IMR-90 (cell line): ENCODE results near the gene RNF223. TPM values are rescaled to one million over a fixed set of nuclear protein-coding genes. Genes with fewer than 3 reads are reported as not detected.

Experiments used
- ATAC-seq: fragments of 200-7000 bp; cut with Tn5 transposase; 2 replicates; pipeline ENCODE4 v1.9.1; 2020; ENCODE audit warnings: low read depth, mild to moderate bottlenecking, moderate library complexity
- BruUV-seq: library from RNA; stranded (reverse); fragments of 400-500 nt; replicated peaks from 2 replicates; lab custom pipeline; 2021; lab: Mats Ljungman, UMichigan
- CTCF ChIA-PET: fragments of 300-600 bp; formaldehyde crosslinking; extraction: SDS; loops from one replicate; lab custom pipeline; 2021; ENCODE audit warnings: antibody characterized with exemption; lab: Yijun Ruan, JAX
- POLR2A ChIA-PET: fragments of 300-600 bp; sonication (Branson Sonifier 250); formaldehyde crosslinking; loops from one replicate; lab custom pipeline; 2022; ENCODE audit warnings: antibody characterized with exemption; ENCODE audit not compliant: unreplicated experiment; lab: Charles Lee
- DNase-seq: peaks from one replicate; pipeline ENCODE4 v3.0.0; 2013
- H2AFZ ChIP-seq: replicated peaks from 2 replicates; pipeline ENCODE3; 2013; ENCODE audit warnings: low read length, mild to moderate bottlenecking; ENCODE audit not compliant: poor library complexity
- H2AK5ac ChIP-seq: 2 replicates; pipeline ENCODE4 v1.6.1; 2013; ENCODE audit warnings: low read depth, low read length, inconsistent platforms
- H2AK9ac ChIP-seq: replicated peaks from 2 replicates; pipeline ENCODE3; 2013; ENCODE audit warnings: mild to moderate bottlenecking, low read depth, low read length, moderate library complexity; ENCODE audit not compliant: poor library complexity
- H2BK120ac ChIP-seq: 2 replicates; pipeline ENCODE4 v1.6.1; 2013; ENCODE audit warnings: low read depth, low read length, inconsistent platforms
- H2BK15ac ChIP-seq: 3 replicates; pipeline ENCODE4 v1.6.1; 2013; ENCODE audit warnings: low read depth, low read length, inconsistent platforms
- H2BK20ac ChIP-seq: 2 replicates; pipeline ENCODE4 v1.6.1; 2013; ENCODE audit warnings: low read depth, mild to moderate bottlenecking, inconsistent platforms, low read length, moderate library complexity
- H2BK5ac ChIP-seq: 2 replicates; pipeline ENCODE4 v1.6.1; 2013; ENCODE audit warnings: mild to moderate bottlenecking, low read depth, low read length, inconsistent platforms; ENCODE audit not compliant: poor library complexity, severe bottlenecking
- H3K14ac ChIP-seq: replicated peaks from 2 replicates; pipeline ENCODE4 v1.6.1; 2013; ENCODE audit warnings: low read depth, low read length, inconsistent platforms
- H3K18ac ChIP-seq: 2 replicates; pipeline ENCODE4 v1.6.1; 2013; ENCODE audit warnings: low read depth, low read length, control low read depth
- H3K23ac ChIP-seq: 2 replicates; pipeline ENCODE4 v1.6.1; 2013; ENCODE audit warnings: low read depth, low read length, inconsistent platforms
- H3K27ac ChIP-seq: 2 replicates; pipeline ENCODE4 v1.5.1; 2013; ENCODE audit warnings: mild to moderate bottlenecking, control low read depth, low read length; ENCODE audit not compliant: insufficient read depth
- H3K27me3 ChIP-seq: 2 replicates; pipeline ENCODE4 v1.6.1; 2013; ENCODE audit warnings: low read length; ENCODE audit not compliant: control insufficient read depth, insufficient read depth
- H3K36me3 ChIP-seq: 2 replicates; pipeline ENCODE4 v1.6.1; 2013; ENCODE audit warnings: low read length, mixed read lengths; ENCODE audit not compliant: control insufficient read depth, insufficient read depth
- H3K4ac ChIP-seq: 2 replicates; pipeline ENCODE4 v1.6.1; 2013; ENCODE audit warnings: low read depth, low read length, inconsistent platforms
- H3K4me1 ChIP-seq: 2 replicates; pipeline ENCODE4 v1.6.1; 2013; ENCODE audit warnings: low read length, mixed read lengths; ENCODE audit not compliant: control insufficient read depth, insufficient read depth
- H3K4me2 ChIP-seq: 2 replicates; pipeline ENCODE4 v1.6.1; 2013; ENCODE audit warnings: low read depth, mild to moderate bottlenecking, control low read depth, low read length, moderate library complexity
- H3K4me3 ChIP-seq: 2 replicates; pipeline ENCODE4 v1.5.1; 2013; ENCODE audit warnings: low read depth, mild to moderate bottlenecking, control low read depth, low read length, moderate library complexity; ENCODE audit not compliant: insufficient read depth
- H3K56ac ChIP-seq: 2 replicates; pipeline ENCODE4 v1.6.1; 2013; ENCODE audit warnings: low read length, inconsistent platforms; ENCODE audit not compliant: insufficient read depth; ENCODE audit errors: extremely low read depth
- H3K79me1 ChIP-seq, 2 experiments: 2 replicates each; pipeline ENCODE4 v1.6.1; 2013; ENCODE audit warnings: low read length in 2 of 2, inconsistent platforms in 1 of 2, low read depth in 1 of 2
- H3K9ac ChIP-seq: 2 replicates; pipeline ENCODE4 v1.6.1; 2013; ENCODE audit warnings: low read depth, low read length, control low read depth
- H3K9me1 ChIP-seq: 2 replicates; pipeline ENCODE4 v1.6.1; 2013; ENCODE audit warnings: low read length, inconsistent platforms; ENCODE audit not compliant: insufficient read depth
- H3K9me3 ChIP-seq: 2 replicates; pipeline ENCODE4 v1.6.1; 2013; ENCODE audit warnings: low read length; ENCODE audit not compliant: control insufficient read depth, insufficient read depth
- H4K20me1 ChIP-seq: 2 replicates; pipeline ENCODE4 v1.6.1; 2013; ENCODE audit warnings: low read length, inconsistent platforms; ENCODE audit not compliant: insufficient read depth
- H4K5ac ChIP-seq: 2 replicates; pipeline ENCODE4 v1.6.1; 2013; ENCODE audit warnings: mild to moderate bottlenecking, low read depth, low read length, control low read depth
- H4K8ac ChIP-seq, 2 experiments: 2 replicates each; pipeline ENCODE4 v1.6.1; 2013; ENCODE audit warnings: low read depth in 2 of 2, low read length in 2 of 2, control low read depth in 1 of 2, inconsistent platforms in 1 of 2
- H4K91ac ChIP-seq: 2 replicates; pipeline ENCODE4 v1.6.1; 2013; ENCODE audit warnings: low read depth, low read length, inconsistent platforms; ENCODE audit not compliant: insufficient read depth
- BHLHE40 ChIP-seq: fragments of 150-350 bp; IDR thresholded peaks from 2 replicates; pipeline ENCODE4 v1.6.1; 2016; ENCODE audit warnings: mild to moderate bottlenecking, low read depth, low read length
- CEBPB ChIP-seq: IDR thresholded peaks from 2 replicates; pipeline ENCODE4 v1.6.1; 2012; ENCODE audit warnings: low read depth, low read length, improper control_type of control experiment
- CHD1 ChIP-seq: IDR thresholded peaks from 2 replicates; pipeline ENCODE4 v1.6.1; 2012; ENCODE audit warnings: low read depth, low read length, improper control_type of control experiment
- ELK1 ChIP-seq: fragments of 150-350 bp; IDR thresholded peaks from 2 replicates; pipeline ENCODE4 v1.6.1; 2016; ENCODE audit warnings: low read depth, mild to moderate bottlenecking, low read length, moderate library complexity, borderline replicate concordance
- FOS ChIP-seq: fragments of 150-350 bp; IDR thresholded peaks from 2 replicates; pipeline ENCODE4 v1.6.1; 2016; ENCODE audit warnings: low read depth, low read length
- MAFK ChIP-seq: IDR thresholded peaks from 2 replicates; pipeline ENCODE4 v1.6.1; 2012; ENCODE audit warnings: low read depth, low read length, improper control_type of control experiment
- MAZ ChIP-seq: IDR thresholded peaks from 2 replicates; pipeline ENCODE4 v1.6.1; 2012; ENCODE audit warnings: low read depth, mild to moderate bottlenecking, low read length, improper control_type of control experiment, moderate library complexity, borderline replicate concordance
- MXI1 ChIP-seq: IDR thresholded peaks from 2 replicates; pipeline ENCODE4 v1.6.1; 2012; ENCODE audit warnings: low read depth, mild to moderate bottlenecking, low read length, moderate library complexity, borderline replicate concordance
- NFE2L2 ChIP-seq: fragments of 150-350 bp; IDR thresholded peaks from 2 replicates; pipeline ENCODE4 v1.6.1; 2016; ENCODE audit warnings: low read depth, mild to moderate bottlenecking, low read length
- POLR2A ChIP-seq: IDR thresholded peaks from 2 replicates; pipeline ENCODE4 v1.6.1; 2012; ENCODE audit warnings: mild to moderate bottlenecking, low read depth, low read length
- RAD21 ChIP-seq: IDR thresholded peaks from 2 replicates; pipeline ENCODE4 v1.6.1; 2012; ENCODE audit warnings: low read length, improper control_type of control experiment
- RFX5 ChIP-seq: IDR thresholded peaks from 2 replicates; pipeline ENCODE4 v1.8.0; 2012; ENCODE audit warnings: low read depth, mild to moderate bottlenecking, low read length, moderate library complexity
- SMC3 ChIP-seq: fragments of 150-350 bp; IDR thresholded peaks from 2 replicates; pipeline ENCODE4 v1.6.1; 2016; ENCODE audit warnings: low read depth, mild to moderate bottlenecking, antibody characterized with exemption, low read length, moderate library complexity
- WGBS, 2 experiments: methylation state at CpG; one replicate each; pipeline versions ENCODE4 v1.1.5 to v1.1.7; 2013; ENCODE audit warnings: missing lambda C conversion rate in 2 of 2; ENCODE audit not compliant: insufficient read length in 1 of 2; ENCODE audit errors: extremely low coverage in 2 of 2; 5-methylcytosine and 5-hydroxymethylcytosine counted together
- dilution Hi-C: fragments of 300-500 bp; cut with HindIII; formaldehyde crosslinking; loops from one replicate; pipeline ENCODE4 v1.14.3; 2018; ENCODE audit warnings: low sequenced_read_pairs; ENCODE audit not compliant: unreplicated experiment
- in situ Hi-C: fragments of 300-500 bp; cut with MboI; formaldehyde crosslinking; loops from 3 replicates; pipeline ENCODE4 v1.14.3; 2019; ENCODE audit warnings: low sequenced_read_pairs, inconsistent platforms, mixed read lengths
- intact Hi-C: fragments of 100-400 bp; cut with micrococcal nuclease; formaldehyde crosslinking; loops from 2 replicates; pipeline ENCODE4 v1.10.0; 2022
- polyA plus RNA-seq, 3 experiments: library from polyadenylated mRNA; depleted of rRNA; stranded (reverse); fragments of >200 nt; gene quantifications; 2 replicates each; pipeline ENCODE4 v1.2.3, GENCODE V29; 2012; ENCODE audit warnings: low replicate concordance in 1 of 3
- total RNA-seq: library from RNA; depleted of rRNA; stranded (reverse); fragments of >200 nt; gene quantifications from 2 replicates; pipeline ENCODE4 v1.2.3, GENCODE V29; 2012
- TF ChIP-seq, protein P1 (sequence below): conservative IDR thresholded peaks from 2 replicates; pipeline ENCODE4 v1.5.1; 2012; ENCODE audit warnings: mild to moderate bottlenecking, low read depth, low read length, improper control_type of control experiment
- TF ChIP-seq, protein P2 (sequence below): fragments of 150-350 bp; IDR thresholded peaks from 2 replicates; pipeline ENCODE4 v1.6.1; 2017; ENCODE audit warnings: mild to moderate bottlenecking, antibody characterized with exemption, low read length, low read depth

Gene RNF223
- total and polyA plus RNA-seq, 2 of the 4 experiments (the other 2 are of a cell fraction) = not detected

- H3K4me1 ChIP-seq = no peaks in the 10 kb centered on the region
- 89% methylated on average over 20 of the region's 32 CpGs; no CpG with 5 or more reads in 1 of the 2 experiments for WGBS, 2 experiments
- no peak overlapping the region for H3K4me2 ChIP-seq
- BruUV-seq = no TSS peak
- no peak overlapping the region for H2BK20ac ChIP-seq
- no peak overlapping the region for H3K23ac ChIP-seq
- no peak overlapping the region for H2AFZ ChIP-seq
- peaks cover 73% of the 10 kb centered on the region for H3K36me3 ChIP-seq
- ATAC-seq (no peak), DNase-seq (no peak)
- H2BK120ac ChIP-seq = no peak overlapping the region
- H2AK9ac ChIP-seq = no peak overlapping the region
- dilution Hi-C loops (no loop called here), intact Hi-C loops (no loop called here), in situ Hi-C loops (no loop called here)
- CTCF ChIA-PET = no interaction called here
- H3K56ac ChIP-seq = no peak overlapping the region
- no peak overlapping the region for H3K9ac ChIP-seq
- H2AK5ac ChIP-seq = no peak overlapping the region
- H3K4me3 ChIP-seq = no peak overlapping the region
- no peaks in the 10 kb centered on the region for H3K9me1 ChIP-seq
- H4K91ac ChIP-seq = no peak overlapping the region
- H3K14ac ChIP-seq = no peak overlapping the region
- no peak overlapping the region for H3K27ac ChIP-seq
- H4K20me1 ChIP-seq = no peaks in the 10 kb centered on the region; the same call in none of the 2 replicates
- no peaks in the 10 kb centered on the region for H3K9me3 ChIP-seq
- H3K18ac ChIP-seq = no peak overlapping the region
- H3K4ac ChIP-seq = no peak overlapping the region
- H3K27me3 ChIP-seq = no peaks in the 10 kb centered on the region
- no peak overlapping the region for H2BK15ac ChIP-seq
- POLR2A ChIA-PET = no interaction called here
- peaks cover 5 to 9% of the 10 kb centered on the region in 2 experiments; a peak in 2 of 4 replicates for H3K79me1 ChIP-seq
- TF ChIP-seq MAZ = no peak
- TF ChIP-seq, protein P1, sequence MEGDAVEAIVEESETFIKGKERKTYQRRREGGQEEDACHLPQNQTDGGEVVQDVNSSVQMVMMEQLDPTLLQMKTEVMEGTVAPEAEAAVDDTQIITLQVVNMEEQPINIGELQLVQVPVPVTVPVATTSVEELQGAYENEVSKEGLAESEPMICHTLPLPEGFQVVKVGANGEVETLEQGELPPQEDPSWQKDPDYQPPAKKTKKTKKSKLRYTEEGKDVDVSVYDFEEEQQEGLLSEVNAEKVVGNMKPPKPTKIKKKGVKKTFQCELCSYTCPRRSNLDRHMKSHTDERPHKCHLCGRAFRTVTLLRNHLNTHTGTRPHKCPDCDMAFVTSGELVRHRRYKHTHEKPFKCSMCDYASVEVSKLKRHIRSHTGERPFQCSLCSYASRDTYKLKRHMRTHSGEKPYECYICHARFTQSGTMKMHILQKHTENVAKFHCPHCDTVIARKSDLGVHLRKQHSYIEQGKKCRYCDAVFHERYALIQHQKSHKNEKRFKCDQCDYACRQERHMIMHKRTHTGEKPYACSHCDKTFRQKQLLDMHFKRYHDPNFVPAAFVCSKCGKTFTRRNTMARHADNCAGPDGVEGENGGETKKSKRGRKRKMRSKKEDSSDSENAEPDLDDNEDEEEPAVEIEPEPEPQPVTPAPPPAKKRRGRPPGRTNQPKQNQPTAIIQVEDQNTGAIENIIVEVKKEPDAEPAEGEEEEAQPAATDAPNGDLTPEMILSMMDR = no peak
- TF ChIP-seq BHLHE40 = no peak
- TF ChIP-seq, protein P2, sequence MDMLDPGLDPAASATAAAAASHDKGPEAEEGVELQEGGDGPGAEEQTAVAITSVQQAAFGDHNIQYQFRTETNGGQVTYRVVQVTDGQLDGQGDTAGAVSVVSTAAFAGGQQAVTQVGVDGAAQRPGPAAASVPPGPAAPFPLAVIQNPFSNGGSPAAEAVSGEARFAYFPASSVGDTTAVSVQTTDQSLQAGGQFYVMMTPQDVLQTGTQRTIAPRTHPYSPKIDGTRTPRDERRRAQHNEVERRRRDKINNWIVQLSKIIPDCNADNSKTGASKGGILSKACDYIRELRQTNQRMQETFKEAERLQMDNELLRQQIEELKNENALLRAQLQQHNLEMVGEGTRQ = no peak
- no peak for TF ChIP-seq MXI1
- TF ChIP-seq CHD1 = no peak
- no peak for TF ChIP-seq FOS
- TF ChIP-seq MAFK = no peak
- TF ChIP-seq RAD21 = no peak
- no peak for TF ChIP-seq ELK1
- no peak for TF ChIP-seq NFE2L2
- TF ChIP-seq CEBPB = no peak
- TF ChIP-seq POLR2A = no peak
- TF ChIP-seq RFX5 = no peak
- no peak for TF ChIP-seq SMC3
- no peak overlapping the region for H4K5ac ChIP-seq
- H4K8ac ChIP-seq = no peak overlapping the region
- H2BK5ac ChIP-seq = no peak overlapping the region
These were observed 23.5 kb downstream of the RNF223 start for GRCh38 chr1:1050577-1051052.
